ENCODE results near the gene OGDH.

The OGDH gene

GRCh38 chr7:44664780-44665461 is 58.5 kb downstream of the OGDH start:
- FAIRE-seq = no peak

GRCh38 chr7:44665531-44666213 is 59.2 kb downstream of the OGDH start:
- FAIRE-seq (peak; percentile 59), DNase-seq (ENCODE audit: insufficient read length, low spot score) (no peak)

More at GRCh38 chr7:44664780-44665461, 58.5 kb downstream of the OGDH start:
- no peak for DNase-seq (ENCODE audit: insufficient read length, low spot score)

GRCh38 chr7:44666566-44666965 is 60.1 kb downstream of the OGDH start:
- FAIRE-seq (no peak), DNase-seq (ENCODE audit: insufficient read length, low spot score) (no peak)

- DNase-seq (ENCODE audit: insufficient read length, low spot score) (no peak), FAIRE-seq (no peak)
Measured at GRCh38 chr7:44667190-44667589, 60.8 kb downstream of the OGDH start.

GRCh38 chr7:44671069-44671468 is 64.6 kb downstream of the OGDH start:
- no peak for DNase-seq (ENCODE audit: insufficient read length, low spot score)
- no peak for FAIRE-seq

GRCh38 chr7:44673324-44673723 is 66.9 kb downstream of the OGDH start:
- FAIRE-seq (no peak), DNase-seq (ENCODE audit: insufficient read length, low spot score) (no peak)

- FAIRE-seq (no peak), DNase-seq (ENCODE audit: insufficient read length, low spot score) (no peak)
Measured at GRCh38 chr7:44673771-44674170, 67.3 kb downstream of the OGDH start.

GRCh38 chr7:44674381-44674780 is 68.0 kb downstream of the OGDH start:
- DNase-seq (ENCODE audit: insufficient read length, low spot score) (no peak), FAIRE-seq (no peak)

GRCh38 chr7:44676776-44677175 is 70.3 kb downstream of the OGDH start:
- no peak for DNase-seq (ENCODE audit: insufficient read length, low spot score)
- FAIRE-seq = no peak

- no peak for DNase-seq (ENCODE audit: insufficient read length, low spot score)
- FAIRE-seq = no peak
Measured at GRCh38 chr7:44678101-44678470, 71.7 kb downstream of the OGDH start.

- FAIRE-seq (no peak), DNase-seq (ENCODE audit: insufficient read length, low spot score) (no peak)
Measured at GRCh38 chr7:44678471-44679179, 72.2 kb downstream of the OGDH start.

GRCh38 chr7:44681645-44682044 is 75.2 kb downstream of the OGDH start:
- no peak for FAIRE-seq

GRCh38 chr7:44685723-44686122 is 79.3 kb downstream of the OGDH start:
- no peak for FAIRE-seq
- no peak for DNase-seq (ENCODE audit: insufficient read length, low spot score)

More at GRCh38 chr7:44681645-44682044, 75.2 kb downstream of the OGDH start:
- DNase-seq (ENCODE audit: insufficient read length, low spot score) = no peak

- no peak for FAIRE-seq
- DNase-seq (ENCODE audit: insufficient read length, low spot score) = no peak
Measured at GRCh38 chr7:44689427-44689826, 83.0 kb downstream of the OGDH start.

- FAIRE-seq = no peak
- no peak for DNase-seq (ENCODE audit: insufficient read length, low spot score)
Measured at GRCh38 chr7:44693641-44694313, 87.3 kb downstream of the OGDH start.

GRCh38 chr7:44694326-44694725 is 87.9 kb downstream of the OGDH start:
- FAIRE-seq = peak; percentile 9
- DNase-seq (ENCODE audit: insufficient read length, low spot score) = no peak

GRCh38 chr7:44694766-44695165 is 88.3 kb downstream of the OGDH start:
- DNase-seq (ENCODE audit: insufficient read length, low spot score) = no peak
- FAIRE-seq = no peak

- DNase-seq (ENCODE audit: insufficient read length, low spot score) (no peak), FAIRE-seq (no peak)
Measured at GRCh38 chr7:44695756-44696155, 89.3 kb downstream of the OGDH start.

GRCh38 chr7:44696728-44697127 is 90.3 kb downstream of the OGDH start:
- FAIRE-seq (no peak), DNase-seq (ENCODE audit: insufficient read length, low spot score) (no peak)

GRCh38 chr7:44697136-44698045 is 91.0 kb downstream of the OGDH start:
- DNase-seq (ENCODE audit: insufficient read length, low spot score) (no peak), FAIRE-seq (no peak)

All from HTR-8/SVneo (cell line).